Glomerular endothelial cell (primary cell): Measurements from ENCODE around the gene PDE6A. TPM values are rescaled to one million over a fixed set of nuclear protein-coding genes. Genes with fewer than 3 reads are reported as not detected.

Source experiments
- DNase-seq: peaks from one replicate; pipeline ENCODE4 v3.0.0-alpha.2; 2011; ENCODE audit warnings: low read depth, low spot score; ENCODE audit errors: extremely low read depth
- total RNA-seq: library from RNA; depleted of rRNA; stranded (reverse); fragments of >200 nt; gene quantifications from 2 replicates; pipeline ENCODE4 v1.2.3, GENCODE V29; 2015

The PDE6A gene
- not detected in 2 replicates for total RNA-seq

- DNase-seq, result no peak
Observed at GRCh38 chr5:149944666-149945065, at the start of gene PDE6A. TSS of gene PDE6A (minus strand) at chr5:149944793. CDS start at chr5:149944673, 120 bp downstream.

GRCh38 chr5:149993471-149993870, 48.9 kb upstream of the PDE6A start:
- DNase-seq, result no peak

GRCh38 chr5:149990518-149991376, 46.2 kb upstream of the PDE6A start:
- DNase-seq, result no peak

GRCh38 chr5:149988126-149988525, 43.5 kb upstream of the PDE6A start:
- DNase-seq, result no peak

GRCh38 chr5:149982505-149982904, 37.9 kb upstream of the PDE6A start:
- no peak for DNase-seq

- no peak for DNase-seq
Observed at GRCh38 chr5:149981206-149981605, 36.6 kb upstream of the PDE6A start.

GRCh38 chr5:149979896-149980295, 35.3 kb upstream of the PDE6A start:
- no peak for DNase-seq

- DNase-seq, result no peak
Observed at GRCh38 chr5:149975409-149975808, 30.8 kb upstream of the PDE6A start.

- no peak for DNase-seq
Observed at GRCh38 chr5:149969181-149969930, 24.8 kb upstream of the PDE6A start.

- DNase-seq, result no peak
Observed at GRCh38 chr5:149966946-149967345, 22.4 kb upstream of the PDE6A start.

- DNase-seq, result no peak
Observed at GRCh38 chr5:149963729-149964128, 19.1 kb upstream of the PDE6A start.

- DNase-seq, result no peak
Observed at GRCh38 chr5:149962601-149963300, 18.2 kb upstream of the PDE6A start.

- no peak for DNase-seq
Observed at GRCh38 chr5:149961957-149962409, 17.4 kb upstream of the PDE6A start.

- DNase-seq, result no peak
Observed at GRCh38 chr5:149961186-149961685, 16.6 kb upstream of the PDE6A start.

- DNase-seq, result no peak
Observed at GRCh38 chr5:149960272-149961185, 15.9 kb upstream of the PDE6A start, which contains the start of gene SLC26A2. TSS of gene SLC26A2 (plus strand) at chr5:149960758. CDS start at chr5:149977653, 16,895 bp downstream.

GRCh38 chr5:149959406-149960236, 15.0 kb upstream of the PDE6A start:
- no peak for DNase-seq

- no peak for DNase-seq
Observed at GRCh38 chr5:149957855-149958254, 13.3 kb upstream of the PDE6A start.

GRCh38 chr5:149956685-149957084, 12.1 kb upstream of the PDE6A start:
- no peak for DNase-seq

GRCh38 chr5:149954798-149955197, 10.2 kb upstream of the PDE6A start:
- no peak for DNase-seq
